Measurements from ENCODE around the gene SLX4IP. TPM values are rescaled to one million over a fixed set of nuclear protein-coding genes. Genes with fewer than 3 reads are reported as not detected.

Gene SLX4IP
- total and polyA plus RNA-seq, 2 of the 13 experiments (the other 11 are each of a cell fraction or from before 2014, with no cell fraction given), result 3.6 to 7.3 TPM

DNA sequence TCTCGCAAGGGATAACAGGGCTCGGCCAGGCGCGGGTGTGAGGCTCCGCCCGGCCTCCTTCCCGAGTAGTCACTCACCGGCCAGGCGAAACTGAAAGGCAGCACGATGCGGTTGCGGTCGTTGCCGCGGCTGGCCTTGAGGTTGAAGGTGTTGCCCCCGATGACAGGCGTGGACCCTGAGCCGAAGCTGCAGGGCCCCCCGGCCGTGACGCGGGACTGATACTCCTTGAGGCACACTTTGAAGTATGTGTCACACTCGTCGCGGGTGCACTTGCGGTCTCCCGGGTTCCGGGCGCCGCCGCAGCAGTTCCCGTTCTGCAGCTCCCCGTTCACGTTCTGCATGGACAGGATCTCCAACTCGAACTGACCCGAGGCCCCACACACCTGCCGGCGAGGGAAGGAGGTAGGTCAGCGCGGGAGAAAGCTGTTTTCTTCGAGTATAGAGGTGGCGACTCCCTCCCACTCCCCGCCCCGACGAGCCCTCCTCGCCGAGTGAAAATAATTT, 237.6 kb downstream of the SLX4IP start (continued):
- TF ChIP-seq GFI1 (CRISPR knock-in tag; IDR thresholded peaks at IDR 0.05; ENCODE audit: borderline replicate concordance) (no peak; the same call in 1 of the 2 replicates), ZNF143 (CRISPR knock-in tag; IDR thresholded peaks at IDR 0.05) (no peak; the same call in 1 of the 2 replicates), RBM39 (IDR thresholded peaks at IDR 0.05; ENCODE audit: low read depth, low read length, poor library complexity, severe bottlenecking) (peak; percentile 52), GLI4 (CRISPR knock-in tag; IDR thresholded peaks at IDR 0.05; ENCODE audit: borderline replicate concordance) (no peak; the same call in 1 of the 2 replicates), ZNF501 (CRISPR knock-in tag; IDR thresholded peaks at IDR 0.05) (no peak; the same call in 1 of the 2 replicates), ZHX1 (CRISPR knock-in tag; IDR thresholded peaks at IDR 0.05; ENCODE audit: low read depth) (no peak), ZNF607 (CRISPR knock-in tag; IDR thresholded peaks at IDR 0.05; ENCODE audit: borderline replicate concordance) (no peak; the same call in 1 of the 2 replicates), RCOR2 (CRISPR knock-in tag; IDR thresholded peaks at IDR 0.05) (no peak), ZNF841 (CRISPR knock-in tag; IDR thresholded peaks at IDR 0.05; ENCODE audit: borderline replicate concordance) (no peak; the same call in 1 of the 2 replicates), TRIM24 (CRISPR knock-in tag; IDR thresholded peaks at IDR 0.05) (no peak), SALL2 (CRISPR knock-in tag; IDR thresholded peaks at IDR 0.05) (peak; percentile 60), ZBTB7B (CRISPR knock-in tag; IDR thresholded peaks at IDR 0.05) (0 out of 2 replicates have a peak, but pooled peaks have one; percentile 47), ZNF451 (CRISPR knock-in tag; IDR thresholded peaks at IDR 0.05) (no peak), ZNF790 (CRISPR knock-in tag; IDR thresholded peaks at IDR 0.05; ENCODE audit: borderline replicate concordance) (no peak), MED13 (CRISPR knock-in tag; IDR thresholded peaks at IDR 0.05) (no peak; the same call in 1 of the 2 replicates), PREB (CRISPR knock-in tag; IDR thresholded peaks at IDR 0.05) (no peak; the same call in 1 of the 2 replicates), SRSF9 (IDR thresholded peaks at IDR 0.05; ENCODE audit: borderline replicate concordance, insufficient read depth, low read depth, low read length, poor library complexity, severe bottlenecking) (no peak), SRSF1 (optimal IDR thresholded peaks at IDR 0.05; ENCODE audit: low read depth, low read length) (peak; percentile 70), ZFP41 (CRISPR knock-in tag; IDR thresholded peaks at IDR 0.05; ENCODE audit: borderline replicate concordance) (no peak)
- TF ChIP-seq, protein P1, sequence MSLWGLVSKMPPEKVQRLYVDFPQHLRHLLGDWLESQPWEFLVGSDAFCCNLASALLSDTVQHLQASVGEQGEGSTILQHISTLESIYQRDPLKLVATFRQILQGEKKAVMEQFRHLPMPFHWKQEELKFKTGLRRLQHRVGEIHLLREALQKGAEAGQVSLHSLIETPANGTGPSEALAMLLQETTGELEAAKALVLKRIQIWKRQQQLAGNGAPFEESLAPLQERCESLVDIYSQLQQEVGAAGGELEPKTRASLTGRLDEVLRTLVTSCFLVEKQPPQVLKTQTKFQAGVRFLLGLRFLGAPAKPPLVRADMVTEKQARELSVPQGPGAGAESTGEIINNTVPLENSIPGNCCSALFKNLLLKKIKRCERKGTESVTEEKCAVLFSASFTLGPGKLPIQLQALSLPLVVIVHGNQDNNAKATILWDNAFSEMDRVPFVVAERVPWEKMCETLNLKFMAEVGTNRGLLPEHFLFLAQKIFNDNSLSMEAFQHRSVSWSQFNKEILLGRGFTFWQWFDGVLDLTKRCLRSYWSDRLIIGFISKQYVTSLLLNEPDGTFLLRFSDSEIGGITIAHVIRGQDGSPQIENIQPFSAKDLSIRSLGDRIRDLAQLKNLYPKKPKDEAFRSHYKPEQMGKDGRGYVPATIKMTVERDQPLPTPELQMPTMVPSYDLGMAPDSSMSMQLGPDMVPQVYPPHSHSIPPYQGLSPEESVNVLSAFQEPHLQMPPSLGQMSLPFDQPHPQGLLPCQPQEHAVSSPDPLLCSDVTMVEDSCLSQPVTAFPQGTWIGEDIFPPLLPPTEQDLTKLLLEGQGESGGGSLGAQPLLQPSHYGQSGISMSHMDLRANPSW (CRISPR knock-in tag; IDR thresholded peaks at IDR 0.05; ENCODE audit: borderline replicate concordance), result no peak
- TF ChIP-seq, protein P2, sequence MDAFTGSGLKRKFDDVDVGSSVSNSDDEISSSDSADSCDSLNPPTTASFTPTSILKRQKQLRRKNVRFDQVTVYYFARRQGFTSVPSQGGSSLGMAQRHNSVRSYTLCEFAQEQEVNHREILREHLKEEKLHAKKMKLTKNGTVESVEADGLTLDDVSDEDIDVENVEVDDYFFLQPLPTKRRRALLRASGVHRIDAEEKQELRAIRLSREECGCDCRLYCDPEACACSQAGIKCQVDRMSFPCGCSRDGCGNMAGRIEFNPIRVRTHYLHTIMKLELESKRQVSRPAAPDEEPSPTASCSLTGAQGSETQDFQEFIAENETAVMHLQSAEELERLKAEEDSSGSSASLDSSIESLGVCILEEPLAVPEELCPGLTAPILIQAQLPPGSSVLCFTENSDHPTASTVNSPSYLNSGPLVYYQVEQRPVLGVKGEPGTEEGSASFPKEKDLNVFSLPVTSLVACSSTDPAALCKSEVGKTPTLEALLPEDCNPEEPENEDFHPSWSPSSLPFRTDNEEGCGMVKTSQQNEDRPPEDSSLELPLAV (CRISPR knock-in tag; conservative IDR thresholded peaks at IDR 0.05; ENCODE audit: low read depth), result no peak
